PFSK-1 (cell line): Measurements from ENCODE around the gene C19orf12.

Source experiments
- POLR2AphosphoS5 ChIP-seq: IDR thresholded peaks from 2 replicates; pipeline ENCODE4 v1.6.1; 2012; ENCODE audit warnings: low read depth, mild to moderate bottlenecking, control low read depth, low read length, moderate library complexity
- REST ChIP-seq, 2 experiments: IDR thresholded peaks; 2 replicates each; pipeline versions ENCODE4 v1.6.1 to v1.8.0; 2011 to 2012; ENCODE audit warnings: low read depth in 2 of 2, low read length in 2 of 2, control low read depth in 1 of 2, inconsistent platforms in 1 of 2, mild to moderate bottlenecking in 1 of 2, moderate library complexity in 1 of 2; ENCODE audit not compliant: insufficient read depth in 1 of 2

GRCh38 chr19:29741226-29741625 lies 26.2 kb upstream of the C19orf12 start:
- TF ChIP-seq POLR2AphosphoS5 (no peak), REST (IDR thresholded peaks at IDR 0.05; ENCODE audit: insufficient read depth in 1 of 2, low read depth in 2 of 2, low read length in 2 of 2) (no peak)
